Common myeloid progenitor, CD34-positive (primary cell): Measurements from ENCODE around the gene PPM1L.

Source experiments
- CTCF ChIA-PET: fragments of 350-600 bp; sonication (Branson Sonifier 250); formaldehyde crosslinking; loops from one replicate; lab custom pipeline; 2021; ENCODE audit warnings: antibody characterized with exemption; lab: Charles Lee
- POLR2A ChIA-PET: fragments of 350-600 bp; sonication (Branson Sonifier 250); formaldehyde crosslinking; loops from one replicate; lab custom pipeline; 2021; ENCODE audit warnings: antibody characterized with exemption; lab: Charles Lee
- DNase-seq, 3 donors: peaks; one replicate each; pipeline versions ENCODE4 v3.0.0 to v3.0.0-alpha.2; 2013
- H3K27ac ChIP-seq, 2 experiments: 1 replicate in 1 of 2; 2 replicates in 1 of 2; pipeline ENCODE4 v1.7.0; 2013; ENCODE audit warnings: inconsistent platforms in 2 of 2, low read length in 2 of 2, mild to moderate bottlenecking in 2 of 2, low read depth in 1 of 2, moderate library complexity in 1 of 2; ENCODE audit not compliant: severe bottlenecking in 2 of 2, insufficient read depth in 1 of 2, poor library complexity in 1 of 2
- H3K27me3 ChIP-seq, 5 experiments: replicated peaks in 2 of 5; 1 replicate in 3 of 5; 2 replicates in 2 of 5; pipeline versions ENCODE4 v1.6.1 to v1.7.0; 2013; ENCODE audit warnings: low read length in 4 of 5, mild to moderate bottlenecking in 2 of 5, moderate library complexity in 2 of 5, inconsistent platforms in 1 of 5; ENCODE audit not compliant: insufficient read depth in 5 of 5, control insufficient read depth in 4 of 5
- H3K36me3 ChIP-seq, 4 experiments: 1 replicate in 2 of 4; 2 replicates in 2 of 4; pipeline versions ENCODE4 v1.6.1 to v1.7.0; 2013; ENCODE audit warnings: low read length in 3 of 4, control low read depth in 1 of 4, mild to moderate bottlenecking in 1 of 4; ENCODE audit not compliant: control insufficient read depth in 4 of 4, insufficient read depth in 4 of 4
- H3K4me1 ChIP-seq, 4 experiments: 1 replicate in 3 of 4; 2 replicates in 1 of 4; pipeline versions ENCODE4 v1.6.1 to v1.7.1; 2013; ENCODE audit warnings: low read length in 3 of 4, mild to moderate bottlenecking in 3 of 4, control low read depth in 1 of 4, inconsistent platforms in 1 of 4, moderate library complexity in 1 of 4; ENCODE audit not compliant: control insufficient read depth in 4 of 4, insufficient read depth in 4 of 4; ENCODE audit errors: control extremely low read depth in 1 of 4
- H3K4me3 ChIP-seq, 7 experiments: 1 replicate in 4 of 7; 2 replicates in 3 of 7; pipeline versions ENCODE4 v1.5.1 to v1.7.0; 2013; ENCODE audit warnings: mild to moderate bottlenecking in 7 of 7, low read length in 6 of 7, moderate library complexity in 6 of 7, inconsistent platforms in 2 of 7, low read depth in 2 of 7, control low read depth in 1 of 7; ENCODE audit not compliant: insufficient read depth in 4 of 7, control insufficient read depth in 1 of 7; ENCODE audit errors: extremely low read depth in 1 of 7
- H3K9me3 ChIP-seq, 5 experiments: 1 replicate in 4 of 5; 2 replicates in 1 of 5; pipeline versions ENCODE4 v1.6.1 to v1.7.1; 2013; ENCODE audit warnings: low read length in 4 of 5, mild to moderate bottlenecking in 2 of 5, inconsistent platforms in 1 of 5, low read depth in 1 of 5, moderate library complexity in 1 of 5; ENCODE audit not compliant: control insufficient read depth in 4 of 5, insufficient read depth in 2 of 5; ENCODE audit errors: control extremely low read depth in 1 of 5
- WGBS: methylation state at CpG from one replicate; pipeline ENCODE4 v1.1.5; 2013; ENCODE audit not compliant: insufficient coverage; 5-methylcytosine and 5-hydroxymethylcytosine counted together

The PPM1L gene

GRCh38 chr3:161017971-161018370, 261.9 kb downstream of the PPM1L start:
- POLR2A ChIA-PET, result no interaction called here
- Histone ChIP-seq H3K9me3 (peaks cover 0 to 17% (median 0%) of the 10 kb centered on the region in 5 experiments), H3K4me1 (no peaks in the 10 kb centered on the region), H3K36me3 (no peaks in the 10 kb centered on the region), H3K27ac (no peak overlapping the region), H3K27me3 (no peaks in the 10 kb centered on the region), H3K4me3 (no peak overlapping the region)
- CTCF ChIA-PET, result no interaction called here
- DNase-seq, result no peak
- WGBS, result 100% methylated on average over 1 of the region's 2 CpGs

- Histone ChIP-seq H3K9me3 (peaks cover 0 to 29% (median 4%) of the 10 kb centered on the region in 5 experiments), H3K4me3 (no peak overlapping the region), H3K4me1 (no peaks in the 10 kb centered on the region), H3K27me3 (no peaks in the 10 kb centered on the region), H3K36me3 (no peaks in the 10 kb centered on the region), H3K27ac (no peak overlapping the region)
- DNase-seq, result no peak
- POLR2A ChIA-PET, result no interaction called here
- CTCF ChIA-PET, result no interaction called here
Measured at GRCh38 chr3:161020256-161020655, 264.2 kb downstream of the PPM1L start.

DNA sequence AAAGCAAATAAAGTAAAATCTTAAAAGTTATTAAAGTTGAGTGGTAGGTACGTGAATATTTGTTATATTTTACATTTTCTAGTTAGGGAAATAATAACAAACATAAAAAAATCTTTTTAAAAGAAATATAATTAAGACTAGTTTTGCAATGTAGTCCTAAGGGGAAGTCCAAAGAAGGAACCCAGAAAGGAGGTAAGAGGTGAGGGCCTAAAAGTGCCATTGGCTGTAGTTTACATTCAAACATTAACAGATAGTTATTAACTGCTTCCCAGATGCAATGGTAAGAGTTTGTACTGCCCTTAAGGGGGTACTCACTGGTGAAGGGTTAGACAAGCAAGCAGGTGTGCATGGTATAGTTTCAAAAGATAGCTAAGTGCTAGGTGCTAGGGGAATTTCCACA, 269.9 kb downstream of the PPM1L start:
- POLR2A ChIA-PET, result no interaction called here
- no CpG with 5 or more reads among the region's 1 CpG for WGBS
- Histone ChIP-seq H3K4me3 (no peak overlapping the region), H3K27ac (no peak overlapping the region), H3K36me3 (no peaks in the 10 kb centered on the region), H3K4me1 (no peaks in the 10 kb centered on the region), H3K9me3 (peaks cover 0 to 23% (median 8%) of the 10 kb centered on the region in 5 experiments), H3K27me3 (no peaks in the 10 kb centered on the region)
- CTCF ChIA-PET, result no interaction called here
- DNase-seq, result no peak

GRCh38 chr3:161026612-161027510, 270.8 kb downstream of the PPM1L start:
- no peaks in the 10 kb centered on the region for H3K27me3 ChIP-seq
- peaks cover 0 to 17% (median 8%) of the 10 kb centered on the region in 5 experiments for H3K9me3 ChIP-seq
- 96% methylated on average over 4 of the region's 6 CpGs for WGBS
- no peaks in the 10 kb centered on the region for H3K4me1 ChIP-seq
- H3K27ac ChIP-seq, result no peak overlapping the region
- POLR2A ChIA-PET, result no interaction called here
- H3K4me3 ChIP-seq, result no peak overlapping the region
- H3K36me3 ChIP-seq, result no peaks in the 10 kb centered on the region
- DNase-seq, result no peak
- CTCF ChIA-PET, result no interaction called here

- H3K27ac ChIP-seq, result no peak overlapping the region
- H3K36me3 ChIP-seq, result no peaks in the 10 kb centered on the region
- ChIA-PET POLR2A (no interaction called here), CTCF (no interaction called here)
- no peaks in the 10 kb centered on the region for H3K4me1 ChIP-seq
- no peak overlapping the region for H3K4me3 ChIP-seq
- H3K9me3 ChIP-seq, result peaks cover 0 to 7% (median 6%) of the 10 kb centered on the region in 5 experiments
- no peaks in the 10 kb centered on the region for H3K27me3 ChIP-seq
- DNase-seq, result no peak
- 100% methylated on average over 2 of the region's 5 CpGs for WGBS
Measured at GRCh38 chr3:161028555-161029153, 272.6 kb downstream of the PPM1L start.

DNA sequence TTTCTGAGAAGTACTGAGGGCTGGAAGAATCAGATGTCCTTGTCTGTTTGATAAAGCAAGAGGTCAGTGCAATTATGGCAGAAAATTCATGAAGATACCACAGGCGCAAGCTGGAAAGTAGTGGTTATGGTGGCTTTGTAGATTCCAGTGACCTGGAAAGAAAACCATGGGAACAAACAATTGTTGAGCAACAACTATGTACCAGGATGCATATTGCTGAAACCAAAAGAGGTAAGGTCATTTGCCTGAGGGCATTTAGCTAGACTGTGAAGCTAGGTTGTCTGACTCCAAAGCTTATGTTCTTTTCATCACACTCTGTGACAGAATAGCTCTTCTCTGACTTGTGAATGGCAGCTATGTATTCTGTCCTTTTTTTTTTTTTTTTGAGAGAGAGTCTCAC, 275.1 kb downstream of the PPM1L start:
- H3K4me3 ChIP-seq, result no peak overlapping the region
- H3K27me3 ChIP-seq, result no peaks in the 10 kb centered on the region
- peaks cover 0 to 3% (median 0%) of the 10 kb centered on the region in 5 experiments for H3K9me3 ChIP-seq
- H3K27ac ChIP-seq, result no peak overlapping the region
- POLR2A ChIA-PET, result no interaction called here
- H3K4me1 ChIP-seq, result peaks cover 0 to 11% (median 6%) of the 10 kb centered on the region in 4 experiments
- H3K36me3 ChIP-seq, result no peaks in the 10 kb centered on the region
- DNase-seq, result no peak
- WGBS, result 100% methylated on average over 1 of the region's 1 CpG
- CTCF ChIA-PET, result interaction anchor here (1.1 kb wide), 1 partner anchor 89 kb away, joined by 3 read pairs; no protein-coding TSS in a partner anchor
